ENCODE results near the gene OR2S2. TPM values are rescaled to one million over a fixed set of nuclear protein-coding genes. Genes with fewer than 3 reads are reported as not detected.

OR2S2 gene
- total RNA-seq, 1 experiment from 2014 or later = not detected

GRCh38 chr9:35919212-35920008 is 38.5 kb downstream of the OR2S2 start (continued):
- TF ChIP-seq FOXP4 (CRISPR knock-in tag; IDR thresholded peaks at IDR 0.05) = no peak

GRCh38 chr9:35918780-35919179 is 39.2 kb downstream of the OR2S2 start:
- ATAC-seq = no peak
- POLR2A ChIA-PET = no interaction called here
- Mint-ChIP-seq H3K4me3 (no peak overlapping the region), H3K36me3 (no peaks in the 10 kb centered on the region), H3K4me1 (peaks cover 9% of the 10 kb centered on the region), H3K9me3 (no peaks in the 10 kb centered on the region), H3K27me3 (ENCODE audit: low read depth) (no peaks in the 10 kb centered on the region), H3K27ac (no peak overlapping the region)
- CTCF ChIA-PET = interaction anchor here (1.2 to 3.1 kb wide), 3 partner anchors 16 to 37 kb away, joined by 3 to 14 read pairs (median 11); no protein-coding TSS in a partner anchor
- no peak for DNase-seq (ENCODE audit: low spot score)
- TF ChIP-seq JAZF1 (CRISPR knock-in tag; IDR thresholded peaks at IDR 0.05) (no peak), RORB (CRISPR knock-in tag; IDR thresholded peaks at IDR 0.05) (no peak), TCF7 (CRISPR knock-in tag; IDR thresholded peaks at IDR 0.05; ENCODE audit: low read depth) (no peak), GRHL2 (CRISPR knock-in tag; IDR thresholded peaks at IDR 0.05; ENCODE audit: insufficient replicate concordance, severe bottlenecking) (no peak), TEAD1 (CRISPR knock-in tag; IDR thresholded peaks at IDR 0.05) (no peak), AR (CRISPR knock-in tag; IDR thresholded peaks at IDR 0.05) (no peak), ZNF317 (CRISPR knock-in tag; IDR thresholded peaks at IDR 0.05; ENCODE audit: borderline replicate concordance, low read depth) (no peak), ZNF121 (CRISPR knock-in tag; IDR thresholded peaks at IDR 0.05) (no peak), ZNF416 (CRISPR knock-in tag; IDR thresholded peaks at IDR 0.05) (no peak), ARID4B (CRISPR knock-in tag; IDR thresholded peaks at IDR 0.05; ENCODE audit: borderline replicate concordance) (no peak), IRF1 (CRISPR knock-in tag; IDR thresholded peaks at IDR 0.05) (no peak), FOXP4 (CRISPR knock-in tag; IDR thresholded peaks at IDR 0.05) (no peak), NFATC4 (CRISPR knock-in tag; IDR thresholded peaks at IDR 0.05) (no peak), GABPB1 (CRISPR knock-in tag; IDR thresholded peaks at IDR 0.05) (no peak), CREM (CRISPR knock-in tag; IDR thresholded peaks at IDR 0.05) (no peak), HMGXB4 (CRISPR knock-in tag; IDR thresholded peaks at IDR 0.05) (no peak), ZBTB21 (CRISPR knock-in tag; IDR thresholded peaks at IDR 0.05; ENCODE audit: borderline replicate concordance) (no peak)
- TF ChIP-seq, protein P1, sequence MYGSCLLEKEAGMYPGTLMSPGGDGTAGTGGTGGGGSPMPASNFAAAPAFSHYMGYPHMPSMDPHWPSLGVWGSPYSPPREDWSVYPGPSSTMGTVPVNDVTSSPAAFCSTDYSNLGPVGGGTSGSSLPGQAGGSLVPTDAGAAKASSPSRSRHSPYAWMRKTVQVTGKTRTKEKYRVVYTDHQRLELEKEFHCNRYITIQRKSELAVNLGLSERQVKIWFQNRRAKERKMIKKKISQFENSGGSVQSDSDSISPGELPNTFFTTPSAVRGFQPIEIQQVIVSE (CRISPR knock-in tag; IDR thresholded peaks at IDR 0.05; ENCODE audit: borderline replicate concordance) = no peak

Data from WTC11 (cell line).